Trophoblast cell (in vitro differentiated cells and primary cell): Measurements from ENCODE around the gene BSN.

Experiments
- DNase-seq, 2 donors: peaks; one replicate each; pipeline ENCODE4 v3.0.0-alpha.2; 2016
- H2AFZ ChIP-seq: 2 replicates; pipeline ENCODE4 v1.6.1; 2013; ENCODE audit warnings: low read length, moderate library complexity, mild to moderate bottlenecking; ENCODE audit not compliant: insufficient read depth, poor library complexity
- H2AK5ac ChIP-seq: 2 replicates; pipeline ENCODE4 v1.6.1; 2013; ENCODE audit warnings: mild to moderate bottlenecking, low read length
- H2BK120ac ChIP-seq: 2 replicates; pipeline ENCODE4 v1.6.1; 2013; ENCODE audit warnings: low read length, mild to moderate bottlenecking, moderate library complexity; ENCODE audit not compliant: insufficient read depth, poor library complexity
- H2BK12ac ChIP-seq: 2 replicates; pipeline ENCODE4 v1.6.1; 2013; ENCODE audit warnings: mild to moderate bottlenecking, low read length, moderate library complexity
- H2BK5ac ChIP-seq: 2 replicates; pipeline ENCODE4 v1.6.1; 2013; ENCODE audit warnings: low read length, low read depth, moderate library complexity, mild to moderate bottlenecking; ENCODE audit not compliant: poor library complexity
- H3K14ac ChIP-seq: 2 replicates; pipeline ENCODE4 v1.6.1; 2013; ENCODE audit warnings: mild to moderate bottlenecking, low read length
- H3K18ac ChIP-seq: 2 replicates; pipeline ENCODE4 v1.6.1; 2013; ENCODE audit warnings: mild to moderate bottlenecking, low read length
- H3K23ac ChIP-seq: 2 replicates; pipeline ENCODE4 v1.6.1; 2013; ENCODE audit warnings: low read length
- H3K27ac ChIP-seq: 2 replicates; pipeline ENCODE4 v1.5.1; 2013; ENCODE audit warnings: low read depth, mild to moderate bottlenecking, inconsistent platforms, low read length, moderate library complexity
- H3K27me3 ChIP-seq: 2 replicates; pipeline ENCODE4 v1.6.1; 2013; ENCODE audit warnings: inconsistent platforms, mild to moderate bottlenecking, low read length, moderate library complexity; ENCODE audit not compliant: insufficient read depth
- H3K36me3 ChIP-seq, 2 experiments: 1 replicate in 1 of 2; 2 replicates in 1 of 2; pipeline ENCODE4 v1.6.1; 2013; ENCODE audit warnings: low read length in 2 of 2, mild to moderate bottlenecking in 2 of 2, moderate library complexity in 1 of 2; ENCODE audit not compliant: insufficient read depth in 2 of 2, control insufficient read depth in 1 of 2
- H3K4ac ChIP-seq: 2 replicates; pipeline ENCODE4 v1.6.1; 2013; ENCODE audit warnings: low read depth, mild to moderate bottlenecking, low read length, moderate library complexity
- H3K4me1 ChIP-seq, 2 experiments: 1 replicate in 1 of 2; 2 replicates in 1 of 2; pipeline ENCODE4 v1.6.1; 2013; ENCODE audit warnings: low read length in 2 of 2, mild to moderate bottlenecking in 2 of 2, moderate library complexity in 1 of 2; ENCODE audit not compliant: insufficient read depth in 2 of 2, control insufficient read depth in 1 of 2
- H3K4me2 ChIP-seq: 2 replicates; pipeline ENCODE4 v1.6.1; 2013; ENCODE audit warnings: inconsistent platforms, mild to moderate bottlenecking, low read length, moderate library complexity
- H3K4me3 ChIP-seq: 2 replicates; pipeline ENCODE4 v1.5.1; 2013; ENCODE audit warnings: mild to moderate bottlenecking, low read depth, low read length, inconsistent platforms
- H3K79me1 ChIP-seq: one replicate; pipeline ENCODE4 v1.6.1; 2013; ENCODE audit warnings: low read length
- H3K79me2 ChIP-seq: 2 replicates; pipeline ENCODE4 v1.6.1; 2013; ENCODE audit warnings: low read length, mild to moderate bottlenecking; ENCODE audit not compliant: control insufficient read depth, insufficient read depth, poor library complexity
- H3K9ac ChIP-seq: 2 replicates; pipeline ENCODE4 v1.6.1; 2013; ENCODE audit warnings: mild to moderate bottlenecking, low read length
- H3K9me3 ChIP-seq: 2 replicates; pipeline ENCODE4 v1.6.1; 2013; ENCODE audit warnings: low read depth, mild to moderate bottlenecking, control low read depth, inconsistent platforms, low read length; ENCODE audit not compliant: insufficient read depth
- H4K12ac ChIP-seq: 2 replicates; pipeline ENCODE4 v1.6.1; 2013; ENCODE audit warnings: low read depth, mild to moderate bottlenecking, low read length, moderate library complexity
- H4K8ac ChIP-seq: 2 replicates; pipeline ENCODE4 v1.6.1; 2013; ENCODE audit warnings: low read depth, mild to moderate bottlenecking, low read length, moderate library complexity
- H4K91ac ChIP-seq: one replicate; pipeline ENCODE4 v1.6.1; 2013; ENCODE audit warnings: low read depth, mild to moderate bottlenecking, low read length, moderate library complexity
- WGBS: extraction: QIAGEN DNeasy Blood & Tissue Kit; methylation state at CpG from one replicate; pipeline ENCODE4 v1.1.7; 2013; ENCODE audit warnings: missing lambda C conversion rate; ENCODE audit not compliant: insufficient read length, insufficient coverage; ENCODE audit errors: extremely low coverage; 5-methylcytosine and 5-hydroxymethylcytosine counted together

The BSN gene

GRCh38 chr3:49554633-49555265 lies 472 bp downstream of the BSN start:
- H2AK5ac ChIP-seq: no peak overlapping the region
- H3K14ac ChIP-seq: no peak overlapping the region
- no peak overlapping the region for H4K12ac ChIP-seq
- H4K91ac ChIP-seq: no peak overlapping the region
- no peak overlapping the region for H3K27ac ChIP-seq
- peaks cover 6% of the 10 kb centered on the region for H3K27me3 ChIP-seq
- peaks cover 8 to 10% of the 10 kb centered on the region in 2 experiments for H3K4me1 ChIP-seq
- no peak overlapping the region for H2BK120ac ChIP-seq
- H3K9me3 ChIP-seq: no peaks in the 10 kb centered on the region
- peaks cover 7% of the 10 kb centered on the region for H3K79me1 ChIP-seq
- H2AFZ ChIP-seq: no peak overlapping the region
- H3K9ac ChIP-seq: peak overlapping the region; percentile 31
- H3K4me3 ChIP-seq: peak overlapping the region; percentile 73
- H3K4me2 ChIP-seq: peak overlapping the region; percentile 85
- no peak overlapping the region for H3K18ac ChIP-seq
- WGBS: no CpG with 5 or more reads among the region's 66 CpGs
- H4K8ac ChIP-seq: no peak overlapping the region
- no peaks in the 10 kb centered on the region for H3K36me3 ChIP-seq
- no peak overlapping the region for H2BK12ac ChIP-seq
- H3K79me2 ChIP-seq: peaks cover 3% of the 10 kb centered on the region
- H3K23ac ChIP-seq: no peak overlapping the region
- H3K4ac ChIP-seq: no peak overlapping the region
- H2BK5ac ChIP-seq: no peak overlapping the region
- peak; percentile 7 to 64 for DNase-seq

GRCh38 chr3:49556500-49557275 lies 2.4 kb downstream of the BSN start:
- no peak for DNase-seq
- Histone ChIP-seq H4K8ac (no peak overlapping the region), H3K14ac (no peak overlapping the region), H2AK5ac (no peak overlapping the region), H3K9me3 (no peaks in the 10 kb centered on the region), H2BK12ac (no peak overlapping the region), H3K79me2 (peaks cover 3% of the 10 kb centered on the region), H3K4me1 (peaks cover 8 to 10% of the 10 kb centered on the region in 2 experiments), H3K27me3 (peaks cover 6% of the 10 kb centered on the region), H2BK120ac (no peak overlapping the region), H4K91ac (no peak overlapping the region), H2AFZ (no peak overlapping the region), H3K9ac (no peak overlapping the region), H3K27ac (no peak overlapping the region), H3K36me3 (no peaks in the 10 kb centered on the region), H3K4ac (no peak overlapping the region), H2BK5ac (no peak overlapping the region), H3K18ac (no peak overlapping the region), H4K12ac (no peak overlapping the region), H3K23ac (no peak overlapping the region), H3K4me2 (no peak overlapping the region), H3K79me1 (peaks cover 7% of the 10 kb centered on the region), H3K4me3 (no peak overlapping the region)
- WGBS: no CpG with 5 or more reads among the region's 3 CpGs

- Histone ChIP-seq H3K36me3 (no peaks in the 10 kb centered on the region), H3K9ac (no peak overlapping the region), H3K79me2 (no peaks in the 10 kb centered on the region), H2BK120ac (no peak overlapping the region), H3K27ac (no peak overlapping the region), H3K4me1 (peaks cover 0 to 2% of the 10 kb centered on the region in 2 experiments), H3K18ac (no peak overlapping the region), H2BK12ac (no peak overlapping the region), H3K4ac (no peak overlapping the region), H2AFZ (no peak overlapping the region), H3K4me2 (no peak overlapping the region), H3K4me3 (no peak overlapping the region), H3K14ac (no peak overlapping the region), H2AK5ac (no peak overlapping the region), H4K91ac (no peak overlapping the region), H2BK5ac (no peak overlapping the region), H4K8ac (no peak overlapping the region), H3K79me1 (no peaks in the 10 kb centered on the region), H3K9me3 (no peaks in the 10 kb centered on the region), H3K23ac (no peak overlapping the region), H3K27me3 (no peaks in the 10 kb centered on the region), H4K12ac (no peak overlapping the region)
- no peak for DNase-seq
- no CpG with 5 or more reads among the region's 4 CpGs for WGBS
Measured at GRCh38 chr3:49563040-49563578, 8.8 kb downstream of the BSN start.

- Histone ChIP-seq H3K4me2 (no peak overlapping the region), H3K4ac (no peak overlapping the region), H3K27me3 (no peaks in the 10 kb centered on the region), H3K14ac (no peak overlapping the region), H3K23ac (no peak overlapping the region), H3K4me3 (no peak overlapping the region), H3K79me1 (no peaks in the 10 kb centered on the region), H3K9ac (no peak overlapping the region), H2BK12ac (no peak overlapping the region), H4K91ac (no peak overlapping the region), H2BK120ac (no peak overlapping the region), H3K36me3 (no peaks in the 10 kb centered on the region), H4K12ac (no peak overlapping the region), H3K18ac (no peak overlapping the region), H3K9me3 (no peaks in the 10 kb centered on the region), H3K79me2 (no peaks in the 10 kb centered on the region), H2BK5ac (no peak overlapping the region), H4K8ac (no peak overlapping the region), H2AFZ (no peak overlapping the region), H3K4me1 (peaks cover 0 to 2% of the 10 kb centered on the region in 2 experiments), H3K27ac (no peak overlapping the region), H2AK5ac (no peak overlapping the region)
- no peak for DNase-seq
- no CpG with 5 or more reads among the region's 4 CpGs for WGBS
Measured at GRCh38 chr3:49563766-49564165, 9.5 kb downstream of the BSN start.
